K562 (cell line): Measurements from ENCODE around the gene G6PC1. TPM values are rescaled to one million over a fixed set of nuclear protein-coding genes. Genes with fewer than 3 reads are reported as not detected.

ENCODE experiments used
- E2F4 ChIP-seq: sonication (generic); formaldehyde crosslinking; IDR thresholded peaks from 2 replicates; pipeline ENCODE4 v1.8.0; 2022; ENCODE audit warnings: mild to moderate bottlenecking, low read depth, missing genetic modification reagents
- HDAC8 ChIP-seq: fragments of 450-650 bp; IDR thresholded peaks from 2 replicates; pipeline ENCODE4 v1.6.1; 2016; ENCODE audit warnings: mild to moderate bottlenecking, missing genetic modification characterization, moderate library complexity, missing compliant biosample characterization
- HNRNPH1 ChIP-seq: fragments of 200-400 bp; formaldehyde crosslinking; optimal IDR thresholded peaks from 2 replicates; pipeline ENCODE3; 2017; ENCODE audit warnings: low read depth, mild to moderate bottlenecking, low read length, moderate library complexity
- HNRNPL ChIP-seq: fragments of 200-400 bp; formaldehyde crosslinking; IDR thresholded peaks from 2 replicates; pipeline ENCODE4 v1.6.1; 2017; ENCODE audit warnings: low read depth, mild to moderate bottlenecking, low read length
- ILK ChIP-seq: fragments of 450-650 bp; IDR thresholded peaks from 2 replicates; pipeline ENCODE4 v1.6.1; 2016; ENCODE audit warnings: missing genetic modification characterization, low read depth, mild to moderate bottlenecking, missing compliant biosample characterization, moderate library complexity, borderline replicate concordance
- JUN ChIP-seq, 2 experiments: sonication (generic) in 1 of 2; formaldehyde crosslinking in 1 of 2; IDR thresholded peaks; 2 replicates each; pipeline versions ENCODE4 v1.6.1 to v1.8.0; 2012 to 2022; ENCODE audit warnings: borderline replicate concordance in 2 of 2, mild to moderate bottlenecking in 2 of 2, improper control_type of control experiment in 1 of 2, low read depth in 1 of 2, low read length in 1 of 2, missing genetic modification reagents in 1 of 2
- MAFF ChIP-seq: IDR thresholded peaks from 2 replicates; pipeline ENCODE4 v1.6.1; 2012; ENCODE audit warnings: low read length, improper control_type of control experiment
- MTA3 ChIP-seq: fragments of 450-650 bp; formaldehyde crosslinking; IDR thresholded peaks from 2 replicates; pipeline ENCODE4 v1.6.1; 2017; ENCODE audit warnings: mild to moderate bottlenecking, borderline replicate concordance
- PURB ChIP-seq: sonication (generic); formaldehyde crosslinking; IDR thresholded peaks from 2 replicates; pipeline ENCODE4 v1.9.0; 2021; ENCODE audit warnings: low read depth, mild to moderate bottlenecking, missing genetic modification reagents
- PYGO2 ChIP-seq: fragments of 450-650 bp; IDR thresholded peaks from 2 replicates; pipeline ENCODE4 v1.6.1; 2016; ENCODE audit warnings: mild to moderate bottlenecking, missing genetic modification characterization, moderate library complexity, missing compliant biosample characterization
- SIN3A ChIP-seq, 2 experiments: fragments of 150-350 bp in 1 of 2; IDR thresholded peaks; 2 replicates each; pipeline ENCODE4 v1.6.1; 2011 to 2016; ENCODE audit warnings: borderline replicate concordance in 2 of 2, low read depth in 2 of 2, low read length in 2 of 2, mild to moderate bottlenecking in 2 of 2, moderate library complexity in 2 of 2; ENCODE audit not compliant: control insufficient read depth in 1 of 2
- TAF9B ChIP-seq: fragments of 450-650 bp; IDR thresholded peaks from 2 replicates; pipeline ENCODE4 v1.6.1; 2018; ENCODE audit warnings: mild to moderate bottlenecking; ENCODE audit not compliant: partially characterized antibody
- XRCC5 ChIP-seq: fragments of 200-400 bp; formaldehyde crosslinking; IDR thresholded peaks from 2 replicates; pipeline ENCODE4 v1.6.1; 2017; ENCODE audit warnings: low read depth, mild to moderate bottlenecking, low read length
- ZKSCAN8 ChIP-seq: fragments of 200-800 bp; sonication (Bioruptor generic); IDR thresholded peaks from 2 replicates; pipeline ENCODE4 v1.6.1; 2016; ENCODE audit warnings: missing genetic modification characterization, missing compliant biosample characterization
- ZNF217 ChIP-seq: sonication (generic); formaldehyde crosslinking; IDR thresholded peaks from 2 replicates; pipeline ENCODE4 v1.8.0; 2022; ENCODE audit warnings: mild to moderate bottlenecking, missing genetic modification reagents
- ZNF24 ChIP-seq: fragments of 450-650 bp; IDR thresholded peaks from 2 replicates; pipeline ENCODE4 v1.6.1; 2016
- polyA plus RNA-seq, 8 experiments: library from polyadenylated mRNA; depleted of rRNA in 4 of 8; stranded (reverse) in 5 of 8; unstranded in 3 of 8; fragments of >200 nt; fragmentation: Nextera tagmentation in 2 of 8; fragmentation: Illumina TruSeq in 1 of 8; extraction: Ambion mirVana in 2 of 8; extraction: Trizol in 1 of 8; gene quantifications; 2 replicates each; pipeline versions ENCODE4 v1.2.1 to v1.2.3, GENCODE V29; 2011 to 2014; ENCODE audit warnings: inconsistent platforms in 1 of 8, missing spikeins in 1 of 8
- total RNA-seq, 7 experiments: library from RNA; depleted of rRNA in 6 of 7; stranded (reverse); fragments of >200 nt in 6 of 7; fragmentation: Illumina TruSeq in 2 of 7; extraction: Trizol in 2 of 7; gene quantifications; 2 replicates each; pipeline versions ENCODE4 v1.2.1 to v1.2.3, GENCODE V29; 2011 to 2021; ENCODE audit warnings: low replicate concordance in 1 of 7
- TF ChIP-seq, protein P1 (sequence below): fragments of 250-450 bp; sonication (Bioruptor Pico); IDR thresholded peaks from 2 replicates; pipeline ENCODE4 v1.5.0; 2020; ENCODE audit warnings: mild to moderate bottlenecking
- TF ChIP-seq, protein P2 (sequence below): fragments of 150-350 bp; conservative IDR thresholded peaks from 2 replicates; pipeline ENCODE4 v1.6.1; 2014; ENCODE audit warnings: low read length
- TF ChIP-seq, protein P3 (sequence below), 2 experiments: fragments of 200-800 bp in 1 of 2; sonication (Bioruptor generic) in 1 of 2; sonication (generic) in 1 of 2; formaldehyde crosslinking in 1 of 2; IDR thresholded peaks in 1 of 2; conservative IDR thresholded peaks in 1 of 2; 2 replicates each; pipeline versions ENCODE4 v1.5.0 to v1.6.1; 2016 to 2020; ENCODE audit warnings: missing compliant biosample characterization in 1 of 2, missing genetic modification characterization in 1 of 2, missing genetic modification reagents in 1 of 2

Gene G6PC1
- total and polyA plus RNA-seq, 9 of the 15 experiments (the other 6 are each of a cell fraction or from before 2014, with no cell fraction given) = not detected

DNA sequence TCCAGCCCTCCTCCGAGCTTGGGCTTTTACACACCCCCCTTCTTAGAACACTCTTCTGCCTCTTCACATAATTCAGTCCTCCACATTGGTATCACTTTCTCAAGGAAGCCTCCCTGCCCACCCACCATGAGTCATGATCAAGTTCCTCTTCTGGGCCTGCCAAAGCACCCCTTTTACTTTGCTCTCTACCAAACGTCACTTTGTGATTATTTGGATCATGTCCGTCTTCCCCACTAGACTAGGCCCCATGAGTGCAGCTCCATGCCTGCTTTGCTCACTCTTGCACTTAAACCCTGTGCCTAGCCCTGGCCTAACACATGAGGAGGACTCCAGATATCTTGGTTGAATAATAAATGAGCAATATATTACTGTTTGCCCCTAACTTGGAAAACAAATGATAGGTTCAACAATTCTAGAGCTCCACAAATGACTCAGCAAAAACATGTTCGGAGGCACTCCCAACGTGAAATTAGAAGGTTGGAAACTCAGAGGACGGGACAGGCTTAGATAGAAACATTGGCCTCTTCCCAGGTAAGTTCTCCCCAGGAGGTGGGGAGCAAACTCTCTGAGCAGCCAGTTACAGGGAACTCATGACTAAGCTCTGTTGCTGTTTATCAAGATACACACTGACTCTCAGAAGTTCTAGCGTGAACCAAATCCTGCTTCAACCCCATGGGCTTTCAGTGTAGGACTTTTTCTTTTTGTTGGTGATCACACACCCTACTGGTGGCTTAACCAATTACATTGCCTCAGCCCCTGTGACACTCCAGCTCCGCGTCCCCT lies 28.3 kb downstream of the G6PC1 start (continued):
- TF ChIP-seq, protein P1, sequence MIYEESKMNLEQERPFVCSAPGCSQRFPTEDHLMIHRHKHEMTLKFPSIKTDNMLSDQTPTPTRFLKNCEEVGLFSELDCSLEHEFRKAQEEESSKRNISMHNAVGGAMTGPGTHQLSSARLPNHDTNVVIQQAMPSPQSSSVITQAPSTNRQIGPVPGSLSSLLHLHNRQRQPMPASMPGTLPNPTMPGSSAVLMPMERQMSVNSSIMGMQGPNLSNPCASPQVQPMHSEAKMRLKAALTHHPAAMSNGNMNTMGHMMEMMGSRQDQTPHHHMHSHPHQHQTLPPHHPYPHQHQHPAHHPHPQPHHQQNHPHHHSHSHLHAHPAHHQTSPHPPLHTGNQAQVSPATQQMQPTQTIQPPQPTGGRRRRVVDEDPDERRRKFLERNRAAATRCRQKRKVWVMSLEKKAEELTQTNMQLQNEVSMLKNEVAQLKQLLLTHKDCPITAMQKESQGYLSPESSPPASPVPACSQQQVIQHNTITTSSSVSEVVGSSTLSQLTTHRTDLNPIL (CRISPR knock-in tag) = no peak
- no peak for TF ChIP-seq PYGO2 (tag)
- no peak for TF ChIP-seq ZNF24
- no peak for TF ChIP-seq E2F4 (CRISPR knock-in tag)
- TF ChIP-seq, protein P2, sequence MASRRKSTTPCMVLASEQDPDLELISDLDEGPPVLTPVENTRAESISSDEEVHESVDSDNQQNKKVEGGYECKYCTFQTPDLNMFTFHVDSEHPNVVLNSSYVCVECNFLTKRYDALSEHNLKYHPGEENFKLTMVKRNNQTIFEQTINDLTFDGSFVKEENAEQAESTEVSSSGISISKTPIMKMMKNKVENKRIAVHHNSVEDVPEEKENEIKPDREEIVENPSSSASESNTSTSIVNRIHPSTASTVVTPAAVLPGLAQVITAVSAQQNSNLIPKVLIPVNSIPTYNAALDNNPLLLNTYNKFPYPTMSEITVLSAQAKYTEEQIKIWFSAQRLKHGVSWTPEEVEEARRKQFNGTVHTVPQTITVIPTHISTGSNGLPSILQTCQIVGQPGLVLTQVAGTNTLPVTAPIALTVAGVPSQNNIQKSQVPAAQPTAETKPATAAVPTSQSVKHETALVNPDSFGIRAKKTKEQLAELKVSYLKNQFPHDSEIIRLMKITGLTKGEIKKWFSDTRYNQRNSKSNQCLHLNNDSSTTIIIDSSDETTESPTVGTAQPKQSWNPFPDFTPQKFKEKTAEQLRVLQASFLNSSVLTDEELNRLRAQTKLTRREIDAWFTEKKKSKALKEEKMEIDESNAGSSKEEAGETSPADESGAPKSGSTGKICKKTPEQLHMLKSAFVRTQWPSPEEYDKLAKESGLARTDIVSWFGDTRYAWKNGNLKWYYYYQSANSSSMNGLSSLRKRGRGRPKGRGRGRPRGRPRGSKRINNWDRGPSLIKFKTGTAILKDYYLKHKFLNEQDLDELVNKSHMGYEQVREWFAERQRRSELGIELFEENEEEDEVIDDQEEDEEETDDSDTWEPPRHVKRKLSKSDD = 0 out of 2 replicates have a peak, but pooled peaks have one; percentile 56
- TF ChIP-seq JUN (IDR thresholded peaks at IDR 0.05; ENCODE audit: borderline replicate concordance, low read depth, low read length) = peak; percentile 57; the same call in 1 of the 2 replicates
- no peak for TF ChIP-seq JUN (CRISPR knock-in tag; IDR thresholded peaks at IDR 0.05; ENCODE audit: borderline replicate concordance)
- TF ChIP-seq MTA3 = peak; percentile 76
- TF ChIP-seq HDAC8 (tag) = no peak
- no peak for TF ChIP-seq SIN3A (IDR thresholded peaks at IDR 0.05; ENCODE audit: borderline replicate concordance in 2 of 2, control insufficient read depth in 1 of 2, low read depth in 2 of 2, low read length in 2 of 2)
- 0 out of 2 replicates have a peak, but pooled peaks have one; percentile 42 for TF ChIP-seq XRCC5
- no peak for TF ChIP-seq ILK (tag)
- TF ChIP-seq MAFF = peak; percentile 98
- no peak for TF ChIP-seq PURB (CRISPR knock-in tag)
- TF ChIP-seq, protein P3, sequence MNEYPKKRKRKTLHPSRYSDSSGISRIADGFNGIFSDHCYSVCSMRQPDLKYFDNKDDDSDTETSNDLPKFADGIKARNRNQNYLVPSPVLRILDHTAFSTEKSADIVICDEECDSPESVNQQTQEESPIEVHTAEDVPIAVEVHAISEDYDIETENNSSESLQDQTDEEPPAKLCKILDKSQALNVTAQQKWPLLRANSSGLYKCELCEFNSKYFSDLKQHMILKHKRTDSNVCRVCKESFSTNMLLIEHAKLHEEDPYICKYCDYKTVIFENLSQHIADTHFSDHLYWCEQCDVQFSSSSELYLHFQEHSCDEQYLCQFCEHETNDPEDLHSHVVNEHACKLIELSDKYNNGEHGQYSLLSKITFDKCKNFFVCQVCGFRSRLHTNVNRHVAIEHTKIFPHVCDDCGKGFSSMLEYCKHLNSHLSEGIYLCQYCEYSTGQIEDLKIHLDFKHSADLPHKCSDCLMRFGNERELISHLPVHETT (CRISPR knock-in tag; conservative IDR thresholded peaks at IDR 0.05 in 1 of 2, IDR thresholded peaks at IDR 0.05 in 1 of 2) = no peak; a peak in 1 of 4 replicates
- TF ChIP-seq TAF9B = peak; percentile 56
- TF ChIP-seq ZNF217 (CRISPR knock-in tag) = no peak
- TF ChIP-seq HNRNPH1 = no peak
- no peak for TF ChIP-seq ZKSCAN8
- no peak for TF ChIP-seq HNRNPL
